ENCODE data around the gene AGK.

Gene AGK

DNA sequence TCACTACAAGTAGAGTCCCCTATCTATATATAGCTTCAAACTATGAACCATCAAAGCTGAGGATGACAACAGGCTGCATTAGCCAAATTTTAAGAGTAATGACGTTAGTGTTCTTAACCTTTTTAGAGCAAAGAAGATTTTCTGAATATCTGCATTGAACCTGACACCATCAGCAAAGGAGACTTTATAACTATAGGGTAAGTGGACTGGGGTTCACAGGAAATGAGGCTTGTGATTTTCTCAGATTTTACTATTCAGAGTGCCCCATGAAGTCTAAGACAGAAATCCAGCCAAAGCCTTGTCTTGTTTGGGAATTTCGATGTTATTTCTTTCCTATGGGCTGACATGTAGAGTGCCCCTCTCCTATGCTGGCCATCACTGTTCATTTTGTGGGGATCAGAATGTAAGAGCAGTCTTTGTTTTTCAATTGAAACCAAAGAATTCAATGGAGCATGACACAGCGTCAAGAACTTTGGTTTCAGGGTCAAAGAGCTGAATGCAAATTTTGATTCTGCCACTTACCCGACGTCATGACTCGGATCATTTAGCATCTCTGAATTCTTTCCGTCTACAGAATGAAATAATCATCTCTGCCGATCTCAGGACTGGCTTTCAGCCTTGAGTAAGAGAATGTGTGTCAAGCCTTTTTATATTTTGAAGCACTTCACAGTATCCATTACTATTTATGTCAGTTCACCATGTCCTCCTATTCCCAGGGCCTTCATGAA, 98.1 kb downstream of the AGK start:
- no peak for DNase-seq

GRCh38 chr7:141649865-141650634, 98.8 kb downstream of the AGK start:
- peak; percentile 17 for DNase-seq

DNA sequence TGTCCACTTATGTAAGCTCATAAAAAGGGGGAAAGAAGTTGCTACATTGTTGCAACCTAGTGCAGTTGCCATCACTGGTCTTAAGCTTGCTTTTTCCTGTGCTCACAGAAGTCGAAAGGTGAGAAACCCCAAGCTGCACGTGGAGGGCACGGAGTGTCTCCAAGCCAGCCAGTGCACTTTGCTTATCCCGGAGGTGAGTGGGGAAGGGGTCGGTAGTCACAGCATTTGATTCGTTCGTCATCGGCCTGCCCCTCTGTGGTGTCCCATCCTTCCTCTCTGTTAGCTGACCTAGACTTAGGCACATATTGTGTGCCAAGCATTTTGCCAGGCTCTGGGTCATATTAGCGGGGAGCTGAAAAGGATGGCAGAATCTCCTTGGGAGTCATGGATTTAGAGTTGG, 100.2 kb downstream of the AGK start:
- DNase-seq: no peak

DNA sequence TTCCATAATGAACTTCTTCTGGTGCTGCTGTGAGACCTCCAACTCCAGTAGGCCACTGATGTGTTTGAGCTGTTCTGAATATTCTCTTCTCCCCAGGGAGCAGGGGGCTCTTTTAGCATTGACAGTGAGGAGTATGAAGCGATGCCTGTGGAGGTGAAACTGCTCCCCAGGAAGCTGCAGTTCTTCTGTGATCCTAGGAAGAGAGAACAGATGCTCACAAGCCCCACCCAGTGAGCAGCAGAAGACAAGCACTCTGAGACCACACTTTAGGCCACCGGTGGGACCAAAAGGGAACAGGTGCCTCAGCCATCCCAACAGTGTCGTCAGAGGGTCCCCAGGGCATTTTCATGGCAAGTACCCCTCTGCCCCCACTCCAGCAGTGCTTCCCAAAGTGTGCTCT, 101.5 kb downstream of the AGK start:
- DNase-seq: no peak

- peak; percentile 75 for DNase-seq
Observed at GRCh38 chr7:141654551-141654950, 103.3 kb downstream of the AGK start.

- no peak for DNase-seq
Observed at GRCh38 chr7:141659501-141659900, 108.3 kb downstream of the AGK start.

- DNase-seq: no peak
Observed at GRCh38 chr7:141660259-141660658, 109.0 kb downstream of the AGK start.

DNA sequence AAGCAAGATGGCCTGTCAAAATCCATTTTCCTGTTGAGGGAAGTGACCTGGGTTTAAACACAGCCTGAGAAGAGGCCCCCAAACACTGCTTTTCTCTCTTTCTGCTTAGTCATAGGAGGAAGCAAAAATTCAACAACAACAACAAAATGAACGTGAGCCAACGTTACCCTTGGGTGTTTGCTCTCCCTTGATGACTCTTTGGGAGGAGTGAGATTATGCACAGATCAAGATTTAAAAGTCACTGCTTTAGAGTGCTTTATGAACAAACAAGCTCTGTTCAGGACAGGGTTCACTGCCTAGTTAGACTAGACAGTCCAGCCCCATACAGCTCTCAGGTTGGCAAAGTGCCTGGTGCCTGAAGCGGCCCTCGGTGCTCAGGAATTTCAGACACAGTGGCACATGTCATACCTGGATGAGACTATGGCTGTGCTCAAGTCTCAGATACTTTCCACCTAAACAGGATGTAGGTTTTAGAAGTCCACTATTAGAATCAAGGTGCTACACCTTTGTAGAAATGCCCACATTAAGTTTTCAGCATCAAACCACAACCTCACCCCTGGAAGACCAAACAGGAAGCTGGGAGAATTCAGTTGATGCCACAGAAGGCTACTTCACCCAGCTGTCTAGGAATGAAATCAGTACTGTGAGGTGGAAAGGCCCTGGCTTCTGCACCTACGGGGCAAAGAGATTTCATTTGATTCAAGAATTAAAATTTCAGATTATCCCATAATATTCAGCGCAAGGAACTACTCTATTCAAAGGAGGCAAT, 112.1 kb downstream of the AGK start:
- no peak for DNase-seq

DNA sequence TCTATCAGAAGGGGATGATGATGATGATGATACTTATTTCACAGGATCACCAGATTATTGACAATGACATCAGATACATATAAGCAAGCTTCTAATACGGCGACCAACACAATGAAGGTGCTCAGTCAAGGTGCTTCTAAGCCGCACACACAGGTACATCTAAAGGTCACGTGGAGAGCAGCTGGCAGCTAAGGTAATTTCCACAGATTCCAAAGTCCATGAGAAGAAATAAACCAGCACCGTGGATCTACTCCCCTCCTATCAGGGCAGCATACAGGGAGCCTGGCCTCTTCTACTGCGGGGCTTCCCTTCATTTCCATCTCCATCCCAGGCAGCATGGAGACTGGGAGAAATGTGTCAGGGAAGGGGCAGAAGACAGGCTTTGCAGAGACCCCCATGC, 113.2 kb downstream of the AGK start:
- no peak for DNase-seq

DNA sequence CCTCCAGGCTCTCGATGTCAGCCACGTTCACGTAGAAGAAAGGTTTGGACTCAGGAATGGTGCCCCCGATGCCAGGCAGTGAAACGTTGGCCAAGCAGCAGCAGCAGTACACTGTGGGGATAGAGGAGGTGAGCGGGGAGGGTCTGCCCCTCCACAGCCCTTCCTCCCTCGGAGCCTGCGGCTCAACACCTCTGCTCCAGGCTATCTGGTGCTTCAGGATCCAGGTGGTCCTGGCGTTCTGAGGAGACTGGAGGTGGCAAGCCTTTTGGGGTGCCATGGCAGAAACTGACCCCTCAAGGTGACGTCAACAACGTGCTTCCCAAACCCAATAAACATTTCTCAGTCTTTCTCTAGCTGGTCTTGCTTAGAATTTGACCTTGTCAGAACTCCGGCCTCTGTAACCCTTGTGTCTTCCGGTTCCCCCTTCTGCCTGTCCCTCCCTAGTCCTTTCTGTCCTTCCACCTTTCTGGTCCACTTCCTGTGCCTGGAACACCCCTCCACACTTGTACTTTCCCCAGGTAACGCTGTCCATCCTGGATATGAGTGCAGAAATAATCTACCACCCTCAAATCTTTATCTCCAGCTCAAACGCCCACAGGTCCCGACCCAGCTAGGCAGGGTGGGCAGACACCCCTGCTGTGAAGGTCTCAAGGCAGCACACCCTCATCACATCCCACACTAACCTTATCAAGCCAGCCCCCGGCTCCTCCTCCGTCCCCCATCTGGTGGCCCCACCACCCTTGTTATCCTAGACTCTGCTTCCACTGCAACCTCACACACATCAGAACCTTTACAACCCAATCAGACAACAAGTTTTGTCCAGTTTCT, 114.2 kb downstream of the AGK start:
- no peak for DNase-seq

GRCh38 chr7:141666071-141666470, 114.9 kb downstream of the AGK start:
- no peak for DNase-seq

DNA sequence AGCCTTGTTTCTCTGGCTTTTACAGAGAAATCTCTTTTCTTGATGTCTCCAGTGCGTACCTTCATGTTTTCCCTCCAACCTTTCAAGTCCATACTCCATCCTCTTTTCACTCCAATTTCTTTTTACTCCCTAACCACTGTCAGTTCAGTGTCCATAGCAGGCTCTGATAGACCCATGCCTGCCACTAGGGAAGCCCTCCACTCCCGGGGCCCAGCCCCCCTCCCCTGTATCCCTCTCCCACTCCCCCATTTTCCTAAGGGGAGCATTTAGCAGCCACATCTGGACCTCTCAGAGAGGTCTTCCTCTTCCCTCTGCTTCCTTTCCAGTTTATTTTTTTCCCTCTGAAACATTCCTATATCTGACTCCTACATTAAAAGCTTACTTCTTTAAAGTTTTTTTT, 117.6 kb downstream of the AGK start:
- no peak for DNase-seq

GRCh38 chr7:141671705-141672496, 120.7 kb downstream of the AGK start:
- no peak for DNase-seq

GRCh38 chr7:141673346-141673745, 122.1 kb downstream of the AGK start:
- DNase-seq: no peak

DNA sequence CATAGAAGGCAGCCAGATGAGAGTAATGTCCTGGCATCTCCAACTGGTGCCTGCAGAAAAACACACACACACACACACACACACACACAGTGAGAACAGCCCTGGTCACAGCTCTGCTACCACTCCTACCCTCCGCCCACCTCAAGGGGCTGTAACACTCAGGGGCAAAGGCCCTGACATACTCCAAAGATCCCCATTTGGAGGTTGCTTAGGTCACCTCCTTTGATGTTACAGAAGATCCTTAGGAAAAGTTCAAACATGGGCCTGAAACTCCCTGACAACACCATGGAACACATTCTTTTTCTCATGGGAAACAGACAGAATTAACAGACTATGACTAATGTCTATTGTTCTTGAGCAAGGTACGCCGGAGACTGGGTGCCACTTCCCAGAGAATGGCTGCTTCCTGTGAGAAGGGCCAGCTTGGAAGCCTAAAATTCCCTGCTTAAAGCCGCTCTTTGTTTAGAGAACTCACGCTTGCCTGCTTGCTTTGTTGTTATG, 123.0 kb downstream of the AGK start:
- no peak for DNase-seq

DNA sequence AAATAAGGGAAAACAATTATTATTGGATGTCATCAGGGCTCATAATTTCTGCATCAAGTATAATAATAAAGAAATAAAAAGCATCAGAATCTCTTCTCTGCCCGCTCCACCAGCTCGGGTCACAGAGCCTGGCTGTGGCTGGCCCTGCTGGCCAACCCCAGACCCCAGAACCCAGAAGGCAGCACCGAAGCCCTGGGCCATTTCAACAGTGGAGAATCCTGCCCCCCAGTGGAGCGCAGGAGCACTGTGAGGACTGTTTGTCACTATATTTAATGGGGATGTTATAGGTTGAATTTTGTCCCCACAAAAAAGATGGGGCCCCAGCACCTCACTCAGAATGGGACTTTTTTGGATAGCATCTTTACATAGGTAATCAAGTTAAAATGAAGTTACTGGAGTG, 123.5 kb downstream of the AGK start:
- no peak for DNase-seq

DNA sequence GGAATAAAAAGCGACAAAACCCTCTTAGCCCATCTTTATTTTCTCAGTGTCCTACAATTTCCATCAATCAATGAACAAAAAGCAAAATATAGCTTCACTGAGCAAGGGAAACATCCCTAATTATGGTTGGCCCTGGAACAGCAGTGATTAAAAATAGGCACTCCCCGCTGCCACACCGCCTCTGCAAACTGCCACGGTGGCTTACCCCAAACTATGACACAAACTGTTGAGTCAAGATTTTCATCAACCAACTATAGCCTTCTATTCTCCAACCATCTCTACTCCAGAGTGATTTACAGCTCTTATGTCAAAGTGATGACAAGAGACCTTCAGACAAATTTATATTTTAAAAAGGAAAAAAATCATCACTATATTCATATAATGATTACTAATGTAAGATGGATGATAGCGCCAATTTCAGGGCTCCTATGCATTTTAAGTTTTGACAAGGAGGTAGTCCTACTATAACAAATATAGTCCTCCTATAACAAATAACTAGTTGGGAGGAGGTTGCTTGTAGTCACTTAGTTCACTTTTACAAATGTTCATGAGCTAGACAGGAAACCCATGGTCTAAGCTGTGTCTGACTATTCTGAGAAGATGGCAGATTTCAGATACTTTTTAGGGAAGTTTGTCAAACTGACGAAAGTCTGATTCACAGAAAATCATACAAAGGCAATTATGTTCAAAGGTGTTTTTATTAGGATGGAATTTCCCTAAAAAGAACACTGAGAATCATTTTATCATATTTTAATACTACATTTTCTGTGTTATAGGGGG, 124.4 kb downstream of the AGK start:
- no peak for DNase-seq

DNA sequence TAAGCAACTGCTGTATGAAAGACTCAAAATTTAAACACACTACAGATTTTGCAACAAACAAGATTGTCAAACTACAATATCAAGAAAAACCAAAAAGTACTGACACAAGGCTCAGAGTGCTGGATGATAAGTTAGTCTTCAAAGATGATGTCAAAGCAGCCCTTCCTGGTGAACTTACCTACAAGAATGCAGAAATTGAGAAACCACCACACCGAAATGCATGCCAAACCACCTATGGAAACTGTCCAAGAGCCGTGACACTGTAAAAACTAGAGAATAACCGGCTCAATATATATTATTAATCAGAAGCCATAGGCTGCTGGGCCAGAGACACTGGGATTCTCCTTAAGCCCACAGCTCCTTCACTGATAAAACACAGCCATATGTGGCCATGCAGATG, 125.4 kb downstream of the AGK start:
- no peak for DNase-seq

DNA sequence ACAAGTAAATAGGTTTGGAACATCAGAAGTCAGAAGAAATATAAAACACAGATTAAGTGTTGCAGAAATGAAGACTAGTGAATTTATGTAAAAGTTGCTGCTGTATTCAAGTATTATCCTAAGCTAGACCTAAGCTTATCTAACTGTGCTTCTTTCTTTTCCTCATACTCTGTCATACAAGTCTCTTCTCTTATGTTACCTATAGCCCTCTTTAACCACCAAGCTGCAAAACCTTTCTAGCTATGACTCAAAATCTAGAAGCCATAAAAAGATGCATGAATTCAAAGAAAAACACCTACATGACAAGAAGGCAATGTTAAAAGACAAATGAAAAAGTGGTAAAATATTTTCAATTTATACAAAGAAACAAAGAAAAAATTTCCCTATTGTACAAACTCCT, 127.8 kb downstream of the AGK start:
- DNase-seq: no peak

- no peak for DNase-seq
Observed at GRCh38 chr7:141685285-141686023, 134.2 kb downstream of the AGK start.
